GM21825 (cell line): ENCODE measurements around the gene NCOA1.
A peak's percentile ranks its signal among the peaks of the same experiment; 100 is the strongest.
"Not testable (repeated sequence)": the region's sequence is repeated elsewhere in the genome, so short reads cannot be mapped to it uniquely, and the experiment has no call there.

ENCODE experiments used
- ATAC-seq: cut with Tn5 transposase; IDR thresholded peaks from one replicate; pipeline ENCODE4 v1.9.1; 2021; ENCODE audit warnings: mild to moderate bottlenecking, moderate library complexity; ENCODE audit not compliant: unreplicated experiment

NCOA1 gene

DNA sequence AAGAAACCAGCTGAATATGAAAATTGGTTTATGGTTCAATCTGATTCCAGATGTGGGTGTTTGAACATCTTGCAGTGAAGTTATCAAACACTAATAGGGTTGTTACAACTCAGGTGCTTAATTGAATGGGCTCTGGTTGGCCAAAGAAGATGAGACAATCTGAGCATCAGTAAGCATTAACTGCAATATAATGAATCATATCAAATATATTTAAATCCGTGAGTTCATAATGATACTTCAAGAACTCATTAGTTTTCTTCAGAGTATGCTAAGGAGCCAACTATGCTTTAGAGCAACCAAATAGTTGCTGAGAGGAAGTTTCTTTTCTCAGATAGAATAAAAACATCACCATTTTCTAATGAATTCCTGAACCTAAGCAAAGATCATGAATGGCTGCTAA lies 79.2 kb downstream of the NCOA1 start:
- no peak for ATAC-seq

DNA sequence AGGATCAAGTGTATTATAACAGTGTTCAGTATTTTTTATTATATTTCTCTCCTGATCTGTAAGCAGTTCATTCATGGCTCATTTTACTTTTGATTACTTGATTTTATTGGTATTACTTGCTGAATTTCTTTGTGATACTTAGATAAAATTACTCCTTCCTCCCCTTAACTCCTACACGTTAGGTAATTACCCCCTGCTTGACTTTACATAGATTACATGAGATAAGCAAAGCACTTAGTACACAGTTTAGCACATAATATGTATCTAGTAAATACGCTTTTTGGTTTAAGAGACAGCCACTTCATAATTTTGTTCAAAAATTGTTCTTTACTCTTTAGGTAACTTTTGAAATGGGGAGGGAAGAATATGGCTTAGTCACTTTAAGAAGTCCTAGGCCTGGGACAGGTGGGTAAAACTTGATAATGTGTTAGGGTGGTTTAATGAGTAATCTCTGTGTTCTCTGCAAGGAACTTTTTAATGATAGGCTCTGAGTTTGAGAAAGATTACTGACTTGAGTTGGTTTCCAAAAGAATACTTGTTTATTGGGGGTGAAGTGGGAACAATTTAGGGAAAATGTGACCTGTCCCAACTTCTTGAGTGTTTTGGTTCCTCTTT lies 80.9 kb downstream of the NCOA1 start:
- no peak for ATAC-seq

GRCh38 chr2:24576146-24576545 lies 85.1 kb downstream of the NCOA1 start:
- no peak for ATAC-seq

DNA sequence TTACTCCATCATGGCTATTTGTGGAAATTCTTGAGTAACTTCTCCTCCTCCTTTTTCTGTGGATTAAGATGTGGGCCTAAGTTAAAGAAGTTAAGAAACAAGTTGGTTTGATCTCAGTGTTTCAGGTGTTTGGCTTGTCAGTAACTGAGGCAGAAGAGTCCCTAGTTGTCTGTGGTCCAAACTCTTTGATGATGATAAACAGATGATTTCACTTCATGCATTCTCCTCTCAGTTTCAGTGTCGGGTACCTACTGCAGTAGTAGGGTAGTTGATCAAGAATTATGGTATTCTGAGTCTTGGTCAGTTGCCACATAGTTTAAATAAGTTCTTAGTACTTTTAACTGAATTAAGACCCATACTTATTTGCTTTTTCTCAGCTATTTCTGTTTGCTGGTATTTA lies 85.6 kb downstream of the NCOA1 start:
- peak; percentile 32 for ATAC-seq

GRCh38 chr2:24577481-24577880 lies 86.4 kb downstream of the NCOA1 start:
- ATAC-seq: peak; percentile 61

DNA sequence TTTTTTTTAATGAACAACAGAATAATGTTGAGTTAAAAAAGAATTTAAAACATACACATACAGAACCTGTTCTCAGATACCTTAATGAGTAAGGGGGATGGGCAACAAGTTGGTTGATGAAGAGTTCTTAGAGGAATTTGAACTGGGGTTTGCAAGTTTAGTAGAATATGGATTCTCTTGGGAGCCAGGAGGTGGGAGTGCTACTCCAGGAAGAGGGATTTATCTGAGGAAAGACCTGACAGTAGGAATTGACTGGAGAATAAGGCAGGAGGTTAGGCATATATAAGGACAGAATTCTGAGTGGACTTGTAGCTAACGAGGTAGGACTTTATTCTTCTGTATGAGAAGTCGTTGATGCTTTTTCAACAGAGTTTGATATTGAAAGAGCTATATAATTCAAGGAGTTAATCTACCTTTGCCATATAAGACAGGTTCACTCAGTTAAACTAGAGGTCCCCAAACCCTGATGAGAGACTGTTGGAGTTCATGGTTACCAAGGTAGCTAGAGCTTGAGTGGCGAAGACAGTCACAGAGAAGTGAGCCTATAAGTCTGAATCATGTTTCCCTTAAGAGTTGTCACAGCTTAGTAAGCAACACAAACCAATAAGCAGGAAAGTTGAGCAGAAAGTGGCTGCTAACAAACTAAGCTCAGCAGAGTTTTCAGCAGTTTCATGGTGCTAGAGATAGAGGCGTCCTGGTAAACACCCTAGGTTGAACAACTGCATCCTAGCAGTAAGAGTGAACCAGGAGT lies 88.2 kb downstream of the NCOA1 start:
- ATAC-seq: no peak

DNA sequence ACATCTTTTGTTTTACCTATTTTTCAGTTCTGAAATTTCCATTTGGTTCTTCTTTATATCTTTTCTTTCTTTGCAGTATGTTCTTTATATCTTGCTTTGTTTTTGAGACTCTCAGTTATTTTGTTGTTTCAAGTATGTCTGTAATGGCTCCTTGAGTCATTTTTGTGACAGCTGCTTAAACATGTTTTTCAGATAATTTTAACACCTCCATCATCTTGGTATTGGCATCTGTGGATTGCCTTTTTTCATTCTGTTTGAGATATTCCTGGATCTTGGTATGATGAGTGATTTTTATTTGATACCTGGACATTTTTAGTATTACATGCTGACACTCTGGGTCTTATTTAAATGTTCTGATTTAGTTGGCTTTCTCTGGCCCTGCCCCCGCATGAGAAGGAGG lies 89.5 kb downstream of the NCOA1 start:
- no peak for ATAC-seq

DNA sequence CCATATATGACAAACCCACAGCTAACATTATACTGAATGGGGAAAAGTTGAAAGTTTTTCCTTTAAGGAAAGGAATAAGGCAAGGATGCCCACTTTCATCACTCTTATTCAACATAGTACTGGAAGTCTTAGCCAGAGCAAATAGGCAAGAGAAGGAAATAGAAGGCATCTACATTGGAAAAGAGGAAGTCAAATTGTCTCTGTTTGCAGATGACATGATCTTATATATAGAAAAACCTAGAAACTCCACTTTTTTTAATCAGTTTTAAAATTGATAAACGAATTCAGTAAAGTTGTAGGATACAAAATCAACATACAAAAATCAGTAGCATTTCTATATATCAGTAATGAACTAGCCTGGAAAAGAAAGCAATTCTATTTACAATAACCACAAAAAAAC lies 90.9 kb downstream of the NCOA1 start:
- not testable (repeated sequence) for ATAC-seq

GRCh38 chr2:24586955-24587354 lies 95.9 kb downstream of the NCOA1 start:
- ATAC-seq: peak; percentile 58

GRCh38 chr2:24588294-24588693 lies 97.2 kb downstream of the NCOA1 start:
- no peak for ATAC-seq

GRCh38 chr2:24592441-24593100 lies 101.5 kb downstream of the NCOA1 start:
- ATAC-seq: no peak

DNA sequence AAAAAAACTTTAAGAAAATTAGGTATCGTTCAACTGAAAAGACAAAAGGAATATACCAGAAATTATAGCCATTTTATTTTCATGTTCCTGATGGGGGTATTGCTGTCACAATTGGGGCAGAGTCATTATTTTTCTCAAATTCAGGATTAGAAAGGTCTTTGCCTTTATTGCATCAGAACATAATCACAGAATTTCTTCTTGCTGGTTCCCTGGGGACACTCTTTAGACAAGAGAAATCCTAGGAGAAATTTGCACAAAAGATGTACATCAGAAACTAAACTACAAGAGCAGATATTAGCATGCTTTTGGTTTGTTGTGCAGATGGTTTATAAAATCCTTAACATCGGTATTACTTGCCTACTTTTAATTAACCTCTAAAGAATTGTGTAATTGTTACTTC lies 103.2 kb downstream of the NCOA1 start:
- ATAC-seq: no peak

DNA sequence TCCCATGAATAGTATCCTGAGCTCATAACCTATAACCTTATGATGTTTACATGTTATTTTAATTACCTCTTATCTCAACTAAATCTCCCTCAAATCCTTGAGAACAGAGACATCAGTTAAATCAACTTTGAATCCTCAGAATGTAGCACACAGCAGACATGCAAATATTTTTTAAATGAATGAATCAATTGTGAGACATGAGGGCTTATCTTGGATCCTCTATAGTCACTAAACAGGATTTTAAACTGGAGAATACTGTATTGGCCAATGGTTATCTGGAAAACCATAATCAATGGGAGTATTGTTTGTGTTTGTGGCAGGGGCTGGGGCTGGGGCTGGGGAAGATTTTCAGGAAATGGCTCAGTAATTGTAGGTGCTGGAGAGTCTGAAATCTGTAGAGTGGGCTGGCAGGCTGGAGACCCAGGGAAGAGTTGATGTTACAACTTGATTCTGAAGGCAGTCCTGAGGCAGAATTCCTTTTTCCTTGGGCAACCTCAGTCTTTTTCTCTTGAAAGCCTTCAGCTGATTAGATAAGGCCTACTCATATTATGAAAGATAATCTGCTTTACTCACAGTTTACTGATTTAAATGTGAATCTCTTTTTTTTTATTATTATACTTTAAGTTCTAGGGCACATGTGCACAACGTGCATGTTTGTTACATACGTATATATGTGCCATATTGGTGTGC lies 106.3 kb downstream of the NCOA1 start:
- ATAC-seq: no peak

DNA sequence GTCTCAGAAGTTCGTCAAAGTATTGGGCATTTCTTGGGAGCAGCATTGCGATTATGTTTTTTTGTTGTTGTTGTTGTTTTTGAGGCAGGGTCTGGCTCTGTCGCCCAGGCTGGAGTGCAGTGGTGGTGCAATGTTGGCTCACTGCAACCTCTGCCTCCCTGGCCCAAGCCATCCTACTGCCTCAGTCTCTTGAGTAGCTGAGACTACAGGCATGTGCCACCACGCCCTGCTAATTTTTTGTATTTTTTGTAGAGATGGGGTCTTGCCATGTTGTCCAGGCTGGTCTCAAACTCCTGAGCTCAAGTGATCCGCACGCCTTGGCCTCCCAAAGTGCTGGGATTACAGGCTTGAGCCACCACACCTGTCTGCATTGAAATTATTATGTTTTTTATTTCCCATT lies 109.1 kb downstream of the NCOA1 start:
- not testable (repeated sequence) for ATAC-seq

- ATAC-seq: no peak
These were observed 120.6 kb downstream of the NCOA1 start for GRCh38 chr2:24611631-24612030.

DNA sequence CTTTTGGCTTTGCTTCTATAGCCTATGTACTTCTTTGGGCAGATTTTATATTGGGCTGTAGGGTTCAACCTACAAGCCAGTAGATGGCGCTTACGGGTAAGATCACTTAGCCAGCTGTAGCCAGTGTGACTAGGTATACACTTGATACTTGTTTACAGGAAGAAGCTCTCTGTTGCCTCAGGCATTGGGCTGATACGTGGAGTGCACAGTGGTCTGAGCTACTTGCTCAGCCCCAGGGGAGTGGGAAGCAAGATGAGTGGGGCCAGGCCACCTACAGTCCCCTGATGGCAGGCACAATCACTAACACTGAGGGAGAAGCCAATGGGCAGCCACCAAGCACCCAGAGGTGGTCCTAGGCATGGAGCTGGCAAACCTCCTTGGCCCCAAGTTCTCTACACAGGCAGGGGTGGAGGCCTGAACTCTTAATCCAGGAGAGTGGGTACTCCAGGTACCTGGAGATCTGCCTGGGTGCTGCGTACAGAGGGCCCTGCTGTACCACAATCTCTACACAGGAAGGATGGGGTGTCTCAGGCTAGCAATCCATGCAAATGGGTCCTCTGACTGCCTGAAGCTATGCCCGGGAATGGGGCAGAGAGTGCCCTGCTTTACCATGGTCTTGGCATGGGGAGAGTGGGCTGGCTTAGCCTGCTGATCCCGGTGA lies 122.2 kb downstream of the NCOA1 start:
- peak; percentile 68 for ATAC-seq

- ATAC-seq: no peak
These were observed 125.6 kb downstream of the NCOA1 start for GRCh38 chr2:24616616-24617015.

DNA sequence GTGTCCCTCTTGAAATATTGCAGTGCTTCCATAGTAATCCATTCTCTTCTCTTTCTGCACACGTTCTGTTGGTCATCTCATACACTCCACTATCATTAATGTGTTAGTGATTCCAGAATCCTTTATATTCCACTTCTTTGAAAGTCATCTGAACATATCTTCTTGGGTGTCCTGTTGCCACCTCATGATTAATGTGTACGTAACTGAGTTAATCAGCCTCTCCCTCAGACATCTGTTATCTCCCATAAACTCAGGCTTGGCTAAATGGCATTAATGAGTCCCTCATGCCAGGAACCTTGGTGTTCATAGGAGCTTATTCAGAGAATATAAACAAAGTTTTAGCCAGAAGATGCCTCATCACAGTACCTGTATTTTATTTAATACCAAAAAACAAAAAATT lies 126.4 kb downstream of the NCOA1 start:
- ATAC-seq: no peak

DNA sequence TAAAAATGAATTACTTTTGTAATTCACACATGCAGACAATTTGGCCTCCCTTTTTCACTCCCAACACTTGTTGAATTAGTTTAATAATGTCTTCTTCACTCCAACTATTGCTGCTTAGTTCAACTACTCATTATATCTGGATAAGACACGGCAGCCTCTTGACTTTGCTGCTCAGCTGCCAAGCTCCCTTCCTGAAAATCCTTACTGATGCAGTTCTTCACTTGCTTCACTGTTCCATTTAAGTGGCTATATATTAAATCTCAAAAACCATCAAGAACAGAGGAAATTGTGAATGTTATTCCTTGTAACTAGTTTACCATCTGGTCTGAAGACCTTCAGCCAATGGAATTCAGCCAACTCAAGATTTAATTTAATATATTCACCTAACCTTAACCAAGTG lies 127.1 kb downstream of the NCOA1 start:
- no peak for ATAC-seq

GRCh38 chr2:24618680-24619079 lies 127.6 kb downstream of the NCOA1 start:
- ATAC-seq: no peak

DNA sequence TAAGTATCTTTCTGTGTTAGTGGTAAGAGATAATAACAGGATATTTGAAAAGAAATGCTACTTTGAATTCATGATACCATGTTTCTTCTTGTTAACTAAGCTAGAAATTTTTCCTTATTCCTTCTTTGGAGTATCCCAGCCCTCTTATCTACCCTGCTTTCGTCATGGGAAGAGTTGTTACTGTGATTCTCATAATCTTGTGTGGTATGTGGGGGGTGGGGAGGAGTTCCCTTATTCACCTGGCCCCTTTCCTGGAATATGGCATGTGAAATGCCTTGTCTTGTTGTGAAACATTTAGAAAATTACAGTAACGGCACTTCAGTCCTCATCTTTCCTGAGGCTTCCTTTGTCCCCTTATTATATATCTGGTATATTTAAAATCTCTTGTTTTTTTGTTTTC lies 129.9 kb downstream of the NCOA1 start:
- ATAC-seq: no peak
